A549 (cell line): ENCODE results near the gene SNRK. TPM values are rescaled to one million over a fixed set of nuclear protein-coding genes. Genes with fewer than 3 reads are reported as not detected.
A peak's percentile ranks its signal among the peaks of the same experiment; 100 is the strongest.

Experiments
- ATAC-seq, 2 experiments: fragments of 200-7000 bp in 1 of 2; fragments of >200 bp in 1 of 2; cut with Nextera tagmentation in 1 of 2; cut with Tn5 transposase in 1 of 2; 3 replicates each; pipeline versions ENCODE4 v1.8.0 to v1.9.1; 2018 to 2020; ENCODE audit warnings: mild to moderate bottlenecking in 1 of 2, moderate library complexity in 1 of 2
- CTCF ChIA-PET: fragments of 300-600 bp; sonication (Branson Sonifier 250); formaldehyde crosslinking; extraction: SDS; loops from one replicate; lab custom pipeline; 2021; ENCODE audit warnings: antibody characterized with exemption, inconsistent platforms; lab: Yijun Ruan, JAX
- POLR2A ChIA-PET: fragments of 350-600 bp; formaldehyde crosslinking; extraction: SDS; loops from one replicate; lab custom pipeline; 2021; ENCODE audit warnings: antibody characterized with exemption, inconsistent platforms; lab: Yijun Ruan, JAX
- DNase-seq, 2 experiments: peaks; one replicate each; pipeline versions ENCODE4 v3.0.0 to v3.0.0-alpha.2; 2011 to 2016; ENCODE audit warnings: low read depth in 1 of 2, low spot score in 1 of 2
- FAIRE-seq: peaks from 2 replicates; lab custom pipeline; 2011; peaks lifted over from hg19 to GRCh38; lab: Jason Lieb, UNC
- H3K27ac ChIP-seq, 2 experiments: fragments of >200 bp; sonication (Bioruptor Twin); formaldehyde crosslinking; 3 replicates each; pipeline ENCODE4 v1.5.1; 2016 to 2017
- H3K4me1 ChIP-seq: fragments of >200 bp; sonication (Bioruptor Twin); formaldehyde crosslinking; 3 replicates; pipeline ENCODE4 v1.6.1; 2016
- H3K4me2 ChIP-seq: fragments of >200 bp; sonication (Bioruptor Twin); formaldehyde crosslinking; 3 replicates; pipeline ENCODE4 v1.6.1; 2016
- H3K4me3 ChIP-seq: fragments of >200 bp; sonication (Bioruptor Twin); formaldehyde crosslinking; 3 replicates; pipeline ENCODE4 v1.5.1; 2016
- H3K9me3 ChIP-seq: fragments of >200 bp; sonication (Bioruptor Twin); formaldehyde crosslinking; 3 replicates; pipeline ENCODE4 v1.6.1; 2016
- BCL3 ChIP-seq: fragments of >200 bp; sonication (Bioruptor Twin); formaldehyde crosslinking; IDR thresholded peaks from 3 replicates; pipeline ENCODE4 v1.6.1; 2016
- BHLHE40 ChIP-seq: IDR thresholded peaks from 2 replicates; pipeline ENCODE4 v1.6.1; 2012; ENCODE audit warnings: low read depth, low read length, inconsistent platforms
- CBX8 ChIP-seq: fragments of 200-600 bp; sonication (generic); IDR thresholded peaks from 2 replicates; pipeline ENCODE4 v1.6.1; 2016
- CHD2 ChIP-seq: fragments of 150-350 bp; IDR thresholded peaks from 2 replicates; pipeline ENCODE4 v1.6.1; 2014; ENCODE audit warnings: low read length; ENCODE audit not compliant: partially characterized antibody
- EHMT2 ChIP-seq: fragments of 200-600 bp; sonication (generic); IDR thresholded peaks from 2 replicates; pipeline ENCODE4 v1.6.1; 2016; ENCODE audit warnings: antibody characterized with exemption, low read depth, mild to moderate bottlenecking, moderate library complexity
- ESRRA ChIP-seq: fragments of 150-350 bp; IDR thresholded peaks from 2 replicates; pipeline ENCODE4 v1.6.1; 2014; ENCODE audit warnings: mild to moderate bottlenecking, low read length, borderline replicate concordance
- FOSL2 ChIP-seq, 2 experiments: fragments of 450-650 bp in 1 of 2; fragments of >200 bp in 1 of 2; sonication (Bioruptor Twin) in 1 of 2; formaldehyde crosslinking; IDR thresholded peaks; 2 replicates each; pipeline versions ENCODE4 v1.5.0 to v1.6.1; 2016 to 2020; ENCODE audit warnings: mild to moderate bottlenecking in 1 of 2, moderate library complexity in 1 of 2
- GATA3 ChIP-seq: IDR thresholded peaks from 2 replicates; pipeline ENCODE4 v1.6.1; 2012; ENCODE audit warnings: borderline replicate concordance
- HDAC2 ChIP-seq: fragments of 200-600 bp; sonication (generic); IDR thresholded peaks from 2 replicates; pipeline ENCODE4 v1.6.1; 2016
- HEYL ChIP-seq: fragments of 250-450 bp; sonication (Bioruptor Pico); IDR thresholded peaks from 2 replicates; pipeline ENCODE4 v1.8.0; 2021; ENCODE audit warnings: mild to moderate bottlenecking, moderate library complexity
- HOXA7 ChIP-seq: fragments of 250-450 bp; sonication (Bioruptor Pico); IDR thresholded peaks from 2 replicates; pipeline ENCODE4 v1.5.0; 2020; ENCODE audit warnings: mild to moderate bottlenecking, moderate library complexity
- HOXB13 ChIP-seq: fragments of 250-450 bp; sonication (Bioruptor Pico); IDR thresholded peaks from 2 replicates; pipeline ENCODE4 v1.5.0; 2020; ENCODE audit warnings: low read depth, mild to moderate bottlenecking, moderate library complexity
- HOXB5 ChIP-seq: fragments of 250-450 bp; sonication (Bioruptor Pico); IDR thresholded peaks from 2 replicates; pipeline ENCODE4 v1.5.0; 2020; ENCODE audit warnings: mild to moderate bottlenecking, moderate library complexity
- JUNB ChIP-seq: fragments of >200 bp; sonication (Bioruptor Twin); formaldehyde crosslinking; IDR thresholded peaks from 2 replicates; pipeline ENCODE4 v1.6.1; 2016
- MAX ChIP-seq: IDR thresholded peaks from 2 replicates; pipeline ENCODE4 v1.6.1; 2012
- MYC ChIP-seq: IDR thresholded peaks from 2 replicates; pipeline ENCODE4 v1.6.1; 2012; ENCODE audit warnings: mild to moderate bottlenecking, inconsistent platforms, low read length, improper control_type of control experiment, borderline replicate concordance
- NFE2L2 ChIP-seq: fragments of 150-350 bp; conservative IDR thresholded peaks from 2 replicates; pipeline ENCODE4 v1.6.1; 2014; ENCODE audit warnings: low read length
- POLR2A ChIP-seq: IDR thresholded peaks from 2 replicates; pipeline ENCODE4 v1.6.1; 2012; ENCODE audit warnings: mild to moderate bottlenecking, low read length
- RAD21 ChIP-seq, 2 experiments: fragments of >200 bp in 1 of 2; sonication (Bioruptor Twin) in 1 of 2; formaldehyde crosslinking in 1 of 2; IDR thresholded peaks in 1 of 2; conservative IDR thresholded peaks in 1 of 2; 2 replicates in 1 of 2; 3 replicates in 1 of 2; pipeline ENCODE4 v1.6.1; 2012 to 2018; ENCODE audit warnings: inconsistent platforms in 1 of 2
- RARB ChIP-seq: fragments of 250-450 bp; sonication (Bioruptor Pico); IDR thresholded peaks from 2 replicates; pipeline ENCODE4 v1.8.0; 2021; ENCODE audit warnings: mild to moderate bottlenecking, moderate library complexity
- RCOR1 ChIP-seq: fragments of 150-350 bp; IDR thresholded peaks from 2 replicates; pipeline ENCODE4 v1.6.1; 2014; ENCODE audit warnings: antibody characterized with exemption, low read length, low read depth
- RFX5 ChIP-seq: fragments of 450-650 bp; IDR thresholded peaks from 2 replicates; pipeline ENCODE4 v1.7.1; 2014; ENCODE audit warnings: antibody characterized with exemption, mild to moderate bottlenecking, moderate library complexity
- RNF2 ChIP-seq: fragments of 200-600 bp; sonication (generic); IDR thresholded peaks from 2 replicates; pipeline ENCODE4 v1.6.1; 2016; ENCODE audit warnings: low read depth, mild to moderate bottlenecking, antibody characterized with exemption, moderate library complexity, borderline replicate concordance
- SMC3 ChIP-seq: fragments of >200 bp; sonication (Bioruptor Twin); formaldehyde crosslinking; IDR thresholded peaks from 3 replicates; pipeline ENCODE4 v1.6.1; 2018; ENCODE audit warnings: inconsistent platforms
- SREBF2 ChIP-seq: fragments of 450-650 bp; IDR thresholded peaks from 2 replicates; pipeline ENCODE4 v1.6.1; 2014; ENCODE audit warnings: mild to moderate bottlenecking, moderate library complexity
- TFCP2L1 ChIP-seq: fragments of 250-450 bp; sonication (Bioruptor Pico); IDR thresholded peaks from 2 replicates; pipeline ENCODE4 v1.5.0; 2021; ENCODE audit warnings: mild to moderate bottlenecking
- TP53 ChIP-seq: fragments of 250-450 bp; sonication (Bioruptor Pico); IDR thresholded peaks from 2 replicates; pipeline ENCODE4 v1.5.0; 2021; ENCODE audit warnings: mild to moderate bottlenecking, moderate library complexity
- USF2 ChIP-seq: fragments of 450-650 bp; IDR thresholded peaks from 2 replicates; pipeline ENCODE4 v1.6.1; 2014; ENCODE audit warnings: antibody characterized with exemption
- ZC3H11A ChIP-seq: fragments of 450-650 bp; IDR thresholded peaks from 2 replicates; pipeline ENCODE4 v1.6.1; 2014; ENCODE audit warnings: antibody characterized with exemption, mild to moderate bottlenecking
- WGBS: methylation state at CpG from one replicate; pipeline ENCODE4 v1.1.6; 2017; ENCODE audit errors: missing lambda C conversion rate; 5-methylcytosine and 5-hydroxymethylcytosine counted together
- polyA plus RNA-seq, 4 experiments: library from polyadenylated mRNA; depleted of rRNA in 3 of 4; stranded (reverse); fragments of >200 nt; fragmentation: RNase III in 1 of 4; extraction: RNeasy Plus Mini Kit Qiagen cat#74134 plus additional on column Dnase treatment in 1 of 4; gene quantifications; 2 replicates in 3 of 4; 3 replicates in 1 of 4; pipeline ENCODE4 v1.2.3, GENCODE V29; 2011 to 2017

The SNRK gene
- polyA plus RNA-seq, 2 of the 4 experiments (the other 2 are of a cell fraction) = 3.5 to 7.2 TPM

- ChIA-PET POLR2A (no interaction called here), CTCF (interaction anchor here (1.4 kb wide), 1 partner anchor 11 kb away, joined by 4 read pairs; no protein-coding TSS in a partner anchor)
- Histone ChIP-seq H3K9me3 (no peaks in the 10 kb centered on the region), H3K27ac (no peak overlapping the region), H3K4me2 (no peak overlapping the region), H3K4me1 (no peaks in the 10 kb centered on the region), H3K4me3 (no peak overlapping the region)
- ATAC-seq (no peak), FAIRE-seq (no peak), DNase-seq (no peak)
- TF ChIP-seq NFE2L2 (no peak), RAD21 (conservative IDR thresholded peaks at IDR 0.05 in 1 of 2, IDR thresholded peaks at IDR 0.05 in 1 of 2) (no peak), JUNB (no peak), HEYL (CRISPR knock-in tag) (no peak), MYC (no peak), HOXB5 (CRISPR knock-in tag) (no peak), ZC3H11A (no peak), RFX5 (no peak), SMC3 (no peak), RCOR1 (no peak), TP53 (no peak), HDAC2 (no peak), RNF2 (no peak), BCL3 (no peak), CHD2 (no peak), POLR2A (no peak), FOSL2 (IDR thresholded peaks at IDR 0.05) (no peak), FOSL2 (CRISPR knock-in tag; IDR thresholded peaks at IDR 0.05) (no peak), GATA3 (no peak), BHLHE40 (no peak), MAX (no peak)
Observed at GRCh38 chr3:43279082-43279481, 7.3 kb upstream of the SNRK start.

GRCh38 chr3:43279532-43279931 lies 6.8 kb upstream of the SNRK start:
- no peak overlapping the region for H3K4me3 ChIP-seq

GRCh38 chr3:43281020-43281419 lies 5.3 kb upstream of the SNRK start:
- no peak for ATAC-seq
- ChIA-PET CTCF (no interaction called here), POLR2A (no interaction called here)
- no peak for FAIRE-seq
- 10% methylated on average over 2 of the region's 2 CpGs for WGBS
- Histone ChIP-seq H3K4me2 (no peak overlapping the region), H3K4me1 (0 out of 3 replicates have a peak, but pooled peaks cover 3% of the 10 kb centered on the region), H3K9me3 (no peaks in the 10 kb centered on the region), H3K27ac (no peak overlapping the region), H3K4me3 (no peak overlapping the region)
- no peak for DNase-seq
- TF ChIP-seq EHMT2 (no peak), HEYL (CRISPR knock-in tag) (no peak), RARB (CRISPR knock-in tag) (no peak), HOXB13 (no peak), JUNB (no peak), HOXA7 (CRISPR knock-in tag) (no peak), BHLHE40 (no peak), MYC (no peak), SREBF2 (no peak), POLR2A (no peak), MAX (no peak), USF2 (no peak), ZC3H11A (no peak), ESRRA (no peak), TFCP2L1 (no peak)

More at GRCh38 chr3:43279532-43279931, 6.8 kb upstream of the SNRK start:
- TF ChIP-seq TFCP2L1 = no peak
- 0 out of 2 replicates have a peak, but pooled peaks have one; percentile 55 for TF ChIP-seq RNF2
- TF ChIP-seq BHLHE40 = no peak
- 0 out of 2 replicates have a peak, but pooled peaks have one; percentile 74 for TF ChIP-seq CBX8
- TF ChIP-seq, all 56 proteins: peak for 2
- CTCF ChIA-PET = interaction anchor here (1.4 kb wide), 1 partner anchor 11 kb away, joined by 4 read pairs; no protein-coding TSS in a partner anchor
- no peak for DNase-seq
- Histone ChIP-seq H3K9me3 (no peaks in the 10 kb centered on the region), H3K27ac (no peak overlapping the region), H3K4me2 (no peak overlapping the region), H3K4me1 (no peaks in the 10 kb centered on the region)
- 18% methylated on average over 5 of the region's 5 CpGs for WGBS
- no peak for FAIRE-seq
- POLR2A ChIA-PET = no interaction called here
- no peak for ATAC-seq
